HK-2 (cell line): ENCODE data around the gene XIAP.
"Not testable (repeated sequence)": the region's sequence is repeated elsewhere in the genome, so short reads cannot be mapped to it uniquely, and the experiment has no call there.

Experiments
- DNase-seq: peaks from one replicate; pipeline ENCODE4 v3.0.0-alpha.2; 2018; ENCODE audit not compliant: unreplicated experiment

XIAP gene

GRCh38 chrX:123876177-123876576, 16.3 kb downstream of the XIAP start:
- no peak for DNase-seq

- DNase-seq: no peak
Observed at GRCh38 chrX:123876844-123877243, 17.0 kb downstream of the XIAP start.

GRCh38 chrX:123878252-123878721, 18.4 kb downstream of the XIAP start:
- DNase-seq: no peak

GRCh38 chrX:123881330-123881729, 21.5 kb downstream of the XIAP start:
- DNase-seq: no peak

GRCh38 chrX:123882391-123882790, 22.5 kb downstream of the XIAP start:
- no peak for DNase-seq

- DNase-seq: no peak
Observed at GRCh38 chrX:123884809-123885408, 25.1 kb downstream of the XIAP start.

- no peak for DNase-seq
Observed at GRCh38 chrX:123899701-123900100, 39.8 kb downstream of the XIAP start.

GRCh38 chrX:123903261-123903660, 43.4 kb downstream of the XIAP start:
- DNase-seq: not testable (repeated sequence)

GRCh38 chrX:123905332-123905731, 45.5 kb downstream of the XIAP start:
- no peak for DNase-seq

GRCh38 chrX:123906557-123907316, 46.9 kb downstream of the XIAP start:
- no peak for DNase-seq

GRCh38 chrX:123909523-123909922, 49.7 kb downstream of the XIAP start:
- DNase-seq: no peak

- no peak for DNase-seq
Observed at GRCh38 chrX:123917069-123917468, 57.2 kb downstream of the XIAP start.

- no peak for DNase-seq
Observed at GRCh38 chrX:123918106-123918721, 58.4 kb downstream of the XIAP start.

GRCh38 chrX:123920105-123920785, 60.4 kb downstream of the XIAP start:
- no peak for DNase-seq

- DNase-seq: no peak
Observed at GRCh38 chrX:123923211-123923610, 63.4 kb downstream of the XIAP start.

GRCh38 chrX:123924186-123924585, 64.3 kb downstream of the XIAP start:
- no peak for DNase-seq

- no peak for DNase-seq
Observed at GRCh38 chrX:123927845-123928244, 68.0 kb downstream of the XIAP start.

- not testable (repeated sequence) for DNase-seq
Observed at GRCh38 chrX:123932055-123932454, 72.2 kb downstream of the XIAP start.

- DNase-seq: no peak
Observed at GRCh38 chrX:123943074-123943473, 83.2 kb downstream of the XIAP start.

GRCh38 chrX:123943488-123943887, 83.6 kb downstream of the XIAP start:
- DNase-seq: no peak

GRCh38 chrX:123949846-123950245, 90.0 kb downstream of the XIAP start:
- DNase-seq: no peak

GRCh38 chrX:123959281-123960063, 99.6 kb downstream of the XIAP start:
- DNase-seq: peak; percentile 15
